Measurements from ENCODE around the gene OLFML2A.

The OLFML2A gene

GRCh38 chr9:124852121-124852828 lies 75.3 kb downstream of the OLFML2A start:
- DNase-seq (ENCODE audit: low read depth in 1 of 2, low spot score in 1 of 2) = no peak

GRCh38 chr9:124852829-124853531 lies 76.0 kb downstream of the OLFML2A start, which contains the start of gene WDR38:
TSS of gene WDR38 (plus strand) at chr9:124853460. CDS start at chr9:124853532, 72 bp downstream.
- peak; percentile 54 to 67 for DNase-seq (ENCODE audit: low read depth in 1 of 2, low spot score in 1 of 2)

- no peak for DNase-seq (ENCODE audit: low read depth in 1 of 2, low spot score in 1 of 2)
Measured at GRCh38 chr9:124853605-124854143, 76.7 kb downstream of the OLFML2A start.

GRCh38 chr9:124854161-124854560 lies 77.2 kb downstream of the OLFML2A start:
- DNase-seq (ENCODE audit: low read depth in 1 of 2, low spot score in 1 of 2) = no peak

- no peak for DNase-seq (ENCODE audit: low read depth in 1 of 2, low spot score in 1 of 2)
Measured at GRCh38 chr9:124854822-124855221, 77.9 kb downstream of the OLFML2A start.

GRCh38 chr9:124855566-124855943 lies 78.6 kb downstream of the OLFML2A start:
- DNase-seq (ENCODE audit: low read depth in 1 of 2, low spot score in 1 of 2) = no peak

- DNase-seq (ENCODE audit: low read depth in 1 of 2, low spot score in 1 of 2) = no peak
Measured at GRCh38 chr9:124855944-124856765, 79.2 kb downstream of the OLFML2A start.

GRCh38 chr9:124857533-124858162 lies 80.7 kb downstream of the OLFML2A start:
- no peak for DNase-seq (ENCODE audit: low read depth in 1 of 2, low spot score in 1 of 2)

- no peak for DNase-seq (ENCODE audit: low read depth in 1 of 2, low spot score in 1 of 2)
Measured at GRCh38 chr9:124858330-124859046, 81.6 kb downstream of the OLFML2A start.

- DNase-seq (ENCODE audit: low read depth in 1 of 2, low spot score in 1 of 2) = no peak
Measured at GRCh38 chr9:124859803-124860581, 83.1 kb downstream of the OLFML2A start.

- no peak for DNase-seq (ENCODE audit: low read depth in 1 of 2, low spot score in 1 of 2)
Measured at GRCh38 chr9:124860582-124861341, 83.8 kb downstream of the OLFML2A start.

- DNase-seq (ENCODE audit: low read depth in 1 of 2, low spot score in 1 of 2) = peak; percentile 91 to 94
Measured at GRCh38 chr9:124861342-124862229, 84.7 kb downstream of the OLFML2A start, which contains the start of the genes ARPC5L and RPL35. TSS of gene ARPC5L (plus strand) at chr9:124862130. CDS start at chr9:124869291, 7,161 bp downstream. TSS of gene RPL35 (minus strand) at chr9:124861957. CDS start at chr9:124861912, 45 bp downstream.

GRCh38 chr9:124863371-124863871 lies 86.5 kb downstream of the OLFML2A start:
- no peak for DNase-seq (ENCODE audit: low read depth in 1 of 2, low spot score in 1 of 2)

All from activated CD4-positive, alpha-beta T cell treated with anti-CD3 and anti-CD28 coated beads, Interleukin-2, amount 50 U/mL, for 24 hours (primary cell).